HUES64 (cell line): Measurements from ENCODE around the gene TMTC1.
"Not testable (repeated sequence)": the region's sequence is repeated elsewhere in the genome, so short reads cannot be mapped to it uniquely, and the experiment has no call there.

Experiments used
- H3K27ac ChIP-seq: 2 replicates; pipeline ENCODE4 v1.7.0; 2013; ENCODE audit warnings: low read depth, low read length, inconsistent platforms
- H3K27me3 ChIP-seq: 2 replicates; pipeline ENCODE4 v1.6.1; 2013; ENCODE audit warnings: mild to moderate bottlenecking, low read length; ENCODE audit not compliant: insufficient read depth
- H3K36me3 ChIP-seq: 2 replicates; pipeline ENCODE4 v1.6.1; 2013; ENCODE audit warnings: mild to moderate bottlenecking, low read length; ENCODE audit not compliant: insufficient read depth
- H3K4me1 ChIP-seq: 2 replicates; pipeline ENCODE4 v1.6.1; 2013; ENCODE audit warnings: mild to moderate bottlenecking, low read length, moderate library complexity; ENCODE audit not compliant: insufficient read depth
- H3K4me3 ChIP-seq: 2 replicates; pipeline ENCODE4 v1.5.1; 2013; ENCODE audit warnings: mild to moderate bottlenecking, low read length, moderate library complexity
- H3K9ac ChIP-seq: 2 replicates; pipeline ENCODE4 v1.6.1; 2013; ENCODE audit warnings: mild to moderate bottlenecking, low read depth, low read length
- H3K9me3 ChIP-seq: 2 replicates; pipeline ENCODE4 v1.6.1; 2013; ENCODE audit warnings: low read depth, low read length; ENCODE audit not compliant: insufficient read depth
- WGBS: fragments of 150-250, 120-280 bp; methylation state at CpG from one replicate; pipeline ENCODE4 v1.1.7; 2013; ENCODE audit warnings: missing lambda C conversion rate; 5-methylcytosine and 5-hydroxymethylcytosine counted together

Gene TMTC1

GRCh38 chr12:29638528-29638927, 145.2 kb downstream of the TMTC1 start:
- Histone ChIP-seq H3K9ac (no peak overlapping the region), H3K36me3 (no peaks in the 10 kb centered on the region), H3K27ac (no peak overlapping the region), H3K4me3 (no peak overlapping the region), H3K9me3 (no peaks in the 10 kb centered on the region), H3K4me1 (peaks cover 19% of the 10 kb centered on the region; the same call in 1 of the 2 replicates), H3K27me3 (no peaks in the 10 kb centered on the region)
- WGBS: 81% methylated on average over 8 of the region's 8 CpGs

- Histone ChIP-seq H3K9ac (no peak overlapping the region), H3K9me3 (no peaks in the 10 kb centered on the region)
- WGBS: 75% methylated on average over 3 of the region's 3 CpGs
Observed at GRCh38 chr12:29634057-29634456, 149.7 kb downstream of the TMTC1 start.

GRCh38 chr12:29630164-29630563, 153.6 kb downstream of the TMTC1 start:
- 86% methylated on average over 1 of the region's 1 CpG for WGBS
- not testable (repeated sequence) for H3K9ac ChIP-seq, H3K27me3 ChIP-seq, H3K27ac ChIP-seq, H3K9me3 ChIP-seq, H3K4me3 ChIP-seq, H3K36me3 ChIP-seq
- H3K4me1 ChIP-seq: peaks cover 14% of the 10 kb centered on the region; the same call in 1 of the 2 replicates

More at GRCh38 chr12:29634057-29634456, 149.7 kb downstream of the TMTC1 start:
- Histone ChIP-seq H3K4me3 (no peak overlapping the region), H3K4me1 (0 out of 2 replicates have a peak, but pooled peaks cover 8% of the 10 kb centered on the region), H3K27me3 (no peaks in the 10 kb centered on the region), H3K36me3 (no peaks in the 10 kb centered on the region), H3K27ac (no peak overlapping the region)

- H3K9me3 ChIP-seq: peaks cover 4% of the 10 kb centered on the region; the same call in 1 of the 2 replicates
- no peaks in the 10 kb centered on the region for H3K27me3 ChIP-seq
- H3K4me1 ChIP-seq: peaks cover 9% of the 10 kb centered on the region; the same call in 1 of the 2 replicates
- H3K36me3 ChIP-seq: peaks cover 5% of the 10 kb centered on the region; the same call in 1 of the 2 replicates
- no peak overlapping the region for H3K9ac ChIP-seq
- no peak overlapping the region for H3K4me3 ChIP-seq
- no peak overlapping the region for H3K27ac ChIP-seq
- WGBS: 83% methylated on average over 1 of the region's 1 CpG
Observed at GRCh38 chr12:29627221-29627620, 156.5 kb downstream of the TMTC1 start.

GRCh38 chr12:29625359-29625953, 158.3 kb downstream of the TMTC1 start:
- 80% methylated on average over 2 of the region's 2 CpGs for WGBS
- no peak overlapping the region for H3K4me3 ChIP-seq
- peaks cover 4% of the 10 kb centered on the region; the same call in 1 of the 2 replicates for H3K9me3 ChIP-seq
- H3K9ac ChIP-seq: no peak overlapping the region
- peaks cover 9% of the 10 kb centered on the region; the same call in 1 of the 2 replicates for H3K4me1 ChIP-seq
- no peaks in the 10 kb centered on the region for H3K27me3 ChIP-seq
- no peak overlapping the region; the same call in 1 of the 2 replicates for H3K27ac ChIP-seq
- H3K36me3 ChIP-seq: peaks cover 5% of the 10 kb centered on the region; the same call in 1 of the 2 replicates

- H3K9me3 ChIP-seq: no peaks in the 10 kb centered on the region
Observed at GRCh38 chr12:29622251-29622650, 161.5 kb downstream of the TMTC1 start.

GRCh38 chr12:29620030-29620429, 163.7 kb downstream of the TMTC1 start:
- Histone ChIP-seq H3K4me1 (peaks cover 1% of the 10 kb centered on the region; the same call in 1 of the 2 replicates), H3K36me3 (no peaks in the 10 kb centered on the region), H3K27me3 (no peaks in the 10 kb centered on the region), H3K9ac (no peak overlapping the region), H3K9me3 (no peaks in the 10 kb centered on the region), H3K27ac (no peak overlapping the region), H3K4me3 (no peak overlapping the region)
- 95% methylated on average over 1 of the region's 1 CpG for WGBS

More at GRCh38 chr12:29622251-29622650, 161.5 kb downstream of the TMTC1 start:
- Histone ChIP-seq H3K36me3 (no peaks in the 10 kb centered on the region), H3K27ac (no peak overlapping the region), H3K4me1 (peaks cover 9% of the 10 kb centered on the region), H3K4me3 (no peak overlapping the region), H3K27me3 (no peaks in the 10 kb centered on the region), H3K9ac (no peak overlapping the region)
- WGBS: 91% methylated on average over 1 of the region's 1 CpG

- H3K9ac ChIP-seq: no peak overlapping the region
- H3K27me3 ChIP-seq: no peaks in the 10 kb centered on the region
- H3K4me3 ChIP-seq: no peak overlapping the region
- no peak overlapping the region for H3K27ac ChIP-seq
- WGBS: 88% methylated on average over 1 of the region's 1 CpG
- H3K36me3 ChIP-seq: no peaks in the 10 kb centered on the region
- H3K4me1 ChIP-seq: no peaks in the 10 kb centered on the region; the same call in 1 of the 2 replicates
- no peaks in the 10 kb centered on the region for H3K9me3 ChIP-seq
Observed at GRCh38 chr12:29617407-29617803, 166.3 kb downstream of the TMTC1 start.

- H3K27ac ChIP-seq: no peak overlapping the region
- H3K27me3 ChIP-seq: no peaks in the 10 kb centered on the region
- WGBS: 92% methylated on average over 5 of the region's 6 CpGs
- no peaks in the 10 kb centered on the region for H3K9me3 ChIP-seq
- H3K4me1 ChIP-seq: no peaks in the 10 kb centered on the region; the same call in 1 of the 2 replicates
- no peak overlapping the region for H3K4me3 ChIP-seq
- H3K36me3 ChIP-seq: no peaks in the 10 kb centered on the region
- H3K9ac ChIP-seq: no peak overlapping the region
Observed at GRCh38 chr12:29616664-29617406, 166.9 kb downstream of the TMTC1 start.

GRCh38 chr12:29614694-29615325, 168.9 kb downstream of the TMTC1 start:
- H3K27me3 ChIP-seq: no peaks in the 10 kb centered on the region
- H3K9ac ChIP-seq: no peak overlapping the region
- H3K36me3 ChIP-seq: no peaks in the 10 kb centered on the region
- no peaks in the 10 kb centered on the region for H3K9me3 ChIP-seq
- no peak overlapping the region for H3K4me3 ChIP-seq
- H3K27ac ChIP-seq: no peak overlapping the region
- WGBS: 95% methylated on average over 2 of the region's 2 CpGs
- H3K4me1 ChIP-seq: no peaks in the 10 kb centered on the region; the same call in 1 of the 2 replicates

- Histone ChIP-seq H3K9me3 (no peaks in the 10 kb centered on the region), H3K4me1 (peaks cover 6% of the 10 kb centered on the region; the same call in 1 of the 2 replicates), H3K27ac (no peak overlapping the region), H3K36me3 (no peaks in the 10 kb centered on the region), H3K9ac (no peak overlapping the region), H3K4me3 (no peak overlapping the region), H3K27me3 (no peaks in the 10 kb centered on the region)
Observed at GRCh38 chr12:29612912-29613311, 170.8 kb downstream of the TMTC1 start.
